Type B pancreatic cell (in vitro differentiated cells): Measurements from ENCODE around the gene LMO4. TPM values are rescaled to one million over a fixed set of nuclear protein-coding genes. Genes with fewer than 3 reads are reported as not detected.

Experiments used
- DNase-seq: peaks from one replicate; pipeline ENCODE4 v3.0.0; 2021; ENCODE audit warnings: mixed read lengths; ENCODE audit not compliant: unreplicated experiment; ENCODE audit errors: extremely low spot score
- H3K27ac Mint-ChIP-seq: 2 replicates; pipeline ENCODE4 v1.8.0; 2021; ENCODE audit warnings: mild to moderate bottlenecking, mixed read lengths
- H3K27me3 Mint-ChIP-seq: 2 replicates; pipeline ENCODE4 v1.8.0; 2021; ENCODE audit warnings: mixed read lengths
- H3K36me3 Mint-ChIP-seq: 2 replicates; pipeline ENCODE4 v1.8.0; 2021; ENCODE audit warnings: mixed read lengths
- H3K4me1 Mint-ChIP-seq: one replicate; pipeline ENCODE4 v1.8.0; 2021; ENCODE audit warnings: mixed read lengths; ENCODE audit not compliant: unreplicated experiment
- H3K4me3 Mint-ChIP-seq: 2 replicates; pipeline ENCODE4 v1.8.0; 2021; ENCODE audit warnings: mild to moderate bottlenecking, mixed read lengths
- H3K9me3 Mint-ChIP-seq: 2 replicates; pipeline ENCODE4 v1.8.0; 2021; ENCODE audit warnings: mixed read lengths
- CTCF ChIP-seq: fragments of 200-600 bp; sonication (generic); conservative IDR thresholded peaks from 2 replicates; pipeline ENCODE4 v1.5.0; 2021; ENCODE audit warnings: antibody characterized with exemption, mild to moderate bottlenecking
- total RNA-seq: library from RNA; stranded (reverse); gene quantifications from 2 replicates; pipeline ENCODE4 v1.2.1, GENCODE V29; 2021; ENCODE audit warnings: low replicate concordance

The LMO4 gene
- total RNA-seq, 1 donor from 2014 or later = 114 TPM

- no peak for DNase-seq
- no peak overlapping the region for H3K4me3 Mint-ChIP-seq
- H3K36me3 Mint-ChIP-seq = no peaks in the 10 kb centered on the region
- H3K4me1 Mint-ChIP-seq = peaks cover under 1% of the 10 kb centered on the region
- H3K9me3 Mint-ChIP-seq = no peaks in the 10 kb centered on the region
- H3K27ac Mint-ChIP-seq = no peak overlapping the region
- no peak for TF ChIP-seq CTCF
- no peaks in the 10 kb centered on the region for H3K27me3 Mint-ChIP-seq
Measured at GRCh38 chr1:87393445-87394085, 64.9 kb downstream of the LMO4 start.

DNA sequence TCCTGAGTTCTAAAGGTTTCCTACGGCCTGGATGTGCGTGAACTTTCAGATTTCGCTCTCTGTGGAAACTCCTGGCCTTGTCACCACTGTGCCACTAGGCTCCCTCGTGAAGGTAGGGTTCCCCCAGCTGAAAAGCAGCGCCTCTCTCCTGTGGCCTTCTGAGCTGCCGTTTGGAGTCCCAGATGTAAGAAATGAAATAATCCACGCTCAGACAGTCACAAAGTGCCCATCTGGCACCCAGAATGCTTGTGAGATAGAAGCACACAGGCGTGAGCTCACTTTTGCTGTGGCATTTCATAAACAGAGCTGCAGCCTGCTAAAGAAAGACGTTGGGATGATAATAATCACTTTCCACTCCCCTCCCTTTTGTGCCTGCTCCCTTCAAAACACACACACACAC, 65.8 kb downstream of the LMO4 start:
- Mint-ChIP-seq H3K9me3 (no peaks in the 10 kb centered on the region), H3K27me3 (no peaks in the 10 kb centered on the region), H3K36me3 (no peaks in the 10 kb centered on the region), H3K4me1 (peaks cover 5% of the 10 kb centered on the region), H3K4me3 (no peak overlapping the region), H3K27ac (no peak overlapping the region)
- no peak for TF ChIP-seq CTCF
- DNase-seq = no peak

DNA sequence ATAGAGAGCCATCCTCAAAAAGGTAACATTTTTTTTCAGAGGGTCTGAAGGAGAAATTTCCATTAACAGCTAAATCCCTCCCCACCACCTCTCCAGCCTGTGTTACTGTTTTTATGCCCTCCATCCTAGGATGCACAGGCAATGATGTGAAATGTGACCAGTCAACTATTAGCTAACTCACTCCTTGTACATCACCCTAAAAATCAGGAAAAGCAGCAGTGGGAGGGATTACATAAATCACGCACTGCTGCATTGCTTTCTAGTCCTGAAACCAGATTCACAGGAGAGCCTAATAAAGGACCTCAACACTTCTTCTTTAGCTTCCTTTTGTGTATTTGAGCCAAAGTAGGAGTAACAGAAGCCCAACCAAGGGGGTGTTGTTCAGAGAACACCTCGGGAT, 66.3 kb downstream of the LMO4 start:
- Mint-ChIP-seq H3K9me3 (no peaks in the 10 kb centered on the region), H3K27me3 (no peaks in the 10 kb centered on the region), H3K4me3 (no peak overlapping the region), H3K36me3 (no peaks in the 10 kb centered on the region), H3K27ac (no peak overlapping the region), H3K4me1 (peaks cover 5% of the 10 kb centered on the region)
- DNase-seq = no peak
- no peak for TF ChIP-seq CTCF
